HG03521 (cell line): ENCODE data around the gene PDE4C.
A peak's percentile ranks its signal among the peaks of the same experiment; 100 is the strongest.

Experiments
- ATAC-seq: cut with Tn5 transposase; IDR thresholded peaks from one replicate; pipeline ENCODE4 v1.9.1; 2021; ENCODE audit warnings: mild to moderate bottlenecking, moderate library complexity; ENCODE audit not compliant: unreplicated experiment

The PDE4C gene

DNA sequence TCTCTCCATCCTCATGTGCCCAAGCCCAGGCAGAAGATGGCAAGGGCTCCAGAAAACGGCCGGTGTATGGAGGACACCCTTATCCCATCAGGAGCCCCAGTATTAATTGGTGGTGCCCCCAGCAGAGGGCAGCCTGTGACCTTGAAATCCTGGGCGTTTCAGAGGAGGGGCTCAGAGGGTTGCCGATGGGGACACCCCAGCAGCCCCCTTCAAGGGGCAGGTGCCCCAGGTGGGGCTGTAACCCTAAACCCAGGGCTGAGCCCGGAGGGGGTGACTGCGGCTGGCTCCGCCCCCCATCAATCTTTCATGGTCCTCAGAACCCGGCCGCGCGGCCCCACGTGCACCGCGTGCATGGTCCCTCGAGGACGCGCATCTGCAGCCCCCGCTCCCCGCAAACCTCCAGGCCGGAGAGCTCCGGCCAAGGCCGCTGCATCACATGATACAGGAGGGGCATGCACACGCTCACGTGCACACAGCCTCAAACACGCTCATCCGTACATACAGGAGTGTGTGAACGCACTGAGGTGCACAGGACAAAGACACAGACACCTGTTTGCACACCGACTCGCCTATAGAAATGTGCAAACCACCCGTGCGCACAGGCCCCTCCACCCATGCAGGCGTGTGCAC is 23.3 kb downstream of the PDE4C start:
- no peak for ATAC-seq

DNA sequence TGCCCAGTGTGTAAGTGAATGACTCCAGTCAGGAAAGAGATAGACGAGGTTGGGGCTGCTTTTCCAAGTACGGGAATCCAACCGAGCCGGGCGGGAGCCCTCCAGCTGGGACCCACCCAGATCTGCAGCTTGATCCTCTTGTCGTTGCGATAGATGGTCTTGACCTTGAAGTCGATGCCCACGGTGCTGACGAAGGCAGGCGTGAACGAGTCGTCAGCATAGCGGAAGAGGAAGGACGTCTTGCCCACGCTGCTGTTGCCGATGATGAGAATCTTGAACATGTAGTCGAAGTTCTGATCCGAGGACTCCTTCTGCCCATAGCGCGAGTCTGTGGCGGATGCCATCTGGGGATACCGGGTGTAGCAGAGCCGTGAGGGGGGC is 23.9 kb downstream of the PDE4C start:
- no peak for ATAC-seq

DNA sequence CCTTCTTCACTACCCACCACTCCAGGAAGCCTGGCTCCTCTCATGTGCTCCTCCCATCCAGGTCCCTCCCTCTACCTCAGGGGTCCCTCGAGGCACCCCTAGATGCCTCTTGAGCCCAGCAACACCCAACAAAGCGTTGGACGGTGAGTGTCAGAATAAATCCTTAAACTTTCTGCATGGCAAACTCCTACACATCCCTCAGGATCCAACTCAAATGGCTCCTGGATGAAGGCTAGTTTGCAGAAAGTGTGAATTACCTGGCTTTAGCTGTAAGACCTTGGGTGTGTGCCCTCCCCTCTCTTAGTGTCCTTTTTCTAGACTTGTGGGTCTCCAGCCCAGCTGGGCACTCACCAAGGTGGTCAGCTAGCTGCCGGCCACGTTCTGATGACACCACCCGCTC is 27.9 kb downstream of the PDE4C start:
- no peak for ATAC-seq

DNA sequence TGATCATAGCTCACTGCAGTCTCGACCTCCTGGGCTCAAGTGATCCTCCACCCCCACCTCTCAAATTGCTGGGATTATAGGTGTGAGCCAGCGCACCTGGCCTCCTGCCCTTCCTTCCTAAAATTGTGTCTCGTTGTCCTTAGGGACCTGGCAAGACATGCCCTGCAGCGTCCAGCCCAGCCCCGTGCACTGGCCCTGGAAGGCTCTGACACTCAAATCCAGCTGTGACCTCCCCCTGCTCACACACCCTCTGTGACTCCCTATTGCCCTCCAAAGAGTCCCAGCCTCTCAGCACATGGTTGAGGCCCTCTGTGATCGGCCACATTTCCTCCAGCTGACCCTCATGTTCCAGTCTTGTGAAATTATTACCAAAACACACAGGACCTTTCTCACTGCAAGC is 28.3 kb downstream of the PDE4C start:
- ATAC-seq: no peak

DNA sequence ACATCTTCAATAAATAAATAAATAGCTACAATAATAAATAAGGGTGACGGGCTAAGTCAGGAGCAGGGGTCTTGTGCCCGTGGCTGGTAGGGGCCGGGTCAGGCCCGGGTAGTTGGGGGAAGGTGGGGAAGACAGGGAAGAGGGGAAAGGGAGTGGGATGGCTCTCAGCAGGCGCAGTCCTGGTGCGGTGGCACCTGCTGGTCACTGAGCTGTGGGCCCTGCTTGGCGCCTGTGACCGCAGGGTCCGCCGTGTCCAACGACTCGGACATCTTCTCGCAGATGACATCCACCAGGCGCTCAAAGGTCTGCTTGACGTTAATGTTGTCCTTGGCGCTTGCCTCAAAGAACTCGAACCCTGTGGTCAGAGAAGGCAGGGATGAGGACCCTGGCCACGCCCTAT is 28.9 kb downstream of the PDE4C start:
- no peak for ATAC-seq

DNA sequence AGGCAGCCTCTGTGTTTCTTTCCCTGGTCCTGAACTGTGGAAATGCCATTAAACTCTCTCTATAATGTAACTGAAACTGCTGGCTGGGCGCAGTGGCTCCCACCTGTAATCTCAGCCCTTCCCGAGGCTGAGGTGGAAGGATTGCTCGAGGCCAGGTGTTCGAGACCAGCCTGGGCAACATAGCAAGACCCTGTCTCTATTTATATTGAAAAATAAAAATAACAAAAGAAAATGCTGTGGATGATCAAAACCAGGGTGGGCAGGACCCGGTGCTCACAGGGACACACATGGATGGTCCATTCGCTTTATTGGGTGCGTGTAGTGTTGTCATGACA is 29.8 kb downstream of the PDE4C start:
- no peak for ATAC-seq

DNA sequence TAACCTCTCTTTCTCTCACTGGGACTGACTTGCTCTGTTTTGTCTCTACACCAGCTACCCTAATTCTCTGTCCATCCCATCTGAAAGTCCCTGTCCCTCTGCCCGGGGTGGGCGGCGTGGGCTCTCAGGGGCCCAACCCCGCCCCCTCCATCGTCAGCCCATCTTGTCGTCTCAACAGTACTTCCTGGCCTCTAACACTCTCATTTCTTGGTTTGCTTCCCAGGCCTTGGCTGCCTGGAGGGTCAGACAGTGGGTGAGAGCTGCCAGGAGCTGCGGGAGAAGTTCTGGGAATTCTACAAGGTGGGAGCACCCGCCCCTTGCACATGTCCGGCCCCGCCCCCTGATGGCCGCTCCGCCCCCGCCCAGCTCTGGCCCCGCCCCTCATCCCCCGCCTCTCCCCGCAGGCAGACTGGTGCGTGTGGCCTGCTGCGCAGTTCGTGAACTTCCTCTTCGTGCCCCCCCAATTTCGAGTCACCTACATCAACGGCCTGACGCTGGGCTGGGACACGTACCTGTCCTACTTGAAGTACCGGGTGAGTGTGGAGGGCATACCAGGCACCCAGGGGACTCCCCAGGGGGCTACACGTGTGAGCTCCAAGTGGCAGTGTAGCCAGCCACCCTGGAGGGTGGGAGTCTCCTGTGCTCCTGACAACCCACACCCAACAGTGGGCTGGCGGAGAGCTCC is 31.5 kb downstream of the PDE4C start:
- no peak for ATAC-seq

DNA sequence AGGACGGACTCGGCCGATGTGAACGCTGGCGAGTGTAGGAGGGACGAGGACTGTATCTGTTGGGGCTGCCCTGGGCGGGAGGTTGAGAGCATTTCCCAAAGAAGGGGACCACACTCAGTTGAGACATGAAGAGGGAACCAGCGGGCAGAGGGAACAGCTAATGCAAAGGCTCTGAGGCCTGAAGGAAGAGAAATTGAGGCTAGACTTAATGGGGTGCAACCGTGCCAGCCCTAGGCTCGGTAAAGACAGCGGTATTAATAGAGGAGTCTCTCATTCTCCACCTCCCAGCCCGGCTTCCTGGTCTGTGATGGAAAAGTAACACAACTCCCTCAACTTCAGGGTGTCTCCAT is 32.1 kb downstream of the PDE4C start:
- no peak for ATAC-seq

DNA sequence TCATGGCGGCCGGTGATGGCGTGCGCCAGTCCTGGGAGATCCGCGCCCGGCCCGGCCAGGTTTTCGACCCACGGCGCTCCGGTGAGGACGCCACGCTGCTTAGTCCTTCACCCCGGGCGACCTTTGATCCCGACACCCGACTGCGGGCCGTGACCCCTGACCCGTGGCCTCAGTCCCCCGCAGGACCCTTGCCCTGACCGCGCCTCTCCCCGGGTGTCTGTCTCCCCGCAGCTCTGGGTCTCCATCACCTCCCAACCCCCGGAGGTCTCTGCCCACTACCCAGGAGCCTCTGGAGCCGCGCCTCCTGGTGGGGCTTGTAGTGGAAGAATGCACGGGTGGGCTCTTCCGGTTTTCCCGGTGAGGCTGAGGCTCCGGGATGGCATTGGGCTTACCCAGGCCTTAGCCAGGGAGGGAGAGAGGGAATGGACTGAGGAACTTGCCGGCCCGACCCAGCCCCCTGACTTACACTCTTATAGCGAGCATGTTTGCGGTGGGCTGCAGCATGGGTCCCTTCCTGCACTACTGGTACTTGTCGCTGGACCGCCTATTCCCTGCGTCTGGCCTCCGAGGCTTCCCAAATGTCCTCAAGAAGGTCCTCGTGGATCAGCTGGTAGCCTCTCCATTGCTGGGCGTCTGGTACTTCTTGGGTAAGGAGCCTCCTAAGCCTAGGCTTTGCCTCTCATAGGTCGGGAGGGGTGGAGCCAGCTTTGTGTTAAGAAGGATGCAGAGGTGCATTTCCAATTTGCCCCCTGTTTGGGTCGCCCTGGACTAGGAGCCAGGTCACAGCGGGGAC is 32.7 kb downstream of the PDE4C start:
- peak; percentile 19 for ATAC-seq

DNA sequence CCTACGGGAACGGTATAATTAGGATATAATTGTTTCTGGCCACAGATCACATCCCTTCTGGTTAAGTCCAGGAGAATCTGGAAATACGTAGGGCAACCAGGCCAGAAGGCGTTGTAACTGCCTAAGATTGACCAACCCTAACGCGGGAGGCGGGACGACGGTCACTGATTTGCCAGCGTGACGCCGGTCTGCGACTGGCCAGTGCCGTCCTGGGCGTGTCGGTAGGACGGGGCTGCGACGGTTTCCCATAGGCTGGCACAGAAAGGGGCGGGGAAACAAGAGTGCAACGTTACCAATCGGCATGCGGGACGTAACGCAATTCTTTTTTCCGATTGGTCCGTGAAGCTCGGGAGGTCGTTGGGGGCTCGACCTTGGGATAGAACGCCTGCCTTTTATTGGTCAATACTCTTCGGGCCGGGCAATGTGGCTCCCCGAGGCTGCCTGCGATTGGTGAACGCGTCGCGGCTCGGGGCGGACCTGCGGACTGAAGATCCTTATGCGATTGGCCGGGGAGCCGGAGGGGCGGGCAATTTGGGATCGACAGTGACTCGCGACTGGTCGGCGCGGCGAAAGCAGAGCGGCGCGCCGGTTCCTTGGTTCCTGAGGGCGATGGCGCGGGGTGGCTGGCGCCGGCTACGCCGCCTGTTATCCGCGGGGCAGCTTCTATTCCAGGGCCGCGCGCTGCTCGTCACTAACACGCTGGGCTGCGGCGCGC is 33.4 kb downstream of the PDE4C start, which contains the start of gene MPV17L2:
MPV17L2 (plus strand) TSS at position 546 of the 715 bp plus-strand sequence; CDS start at position 610, 64 bp downstream.
- ATAC-seq: peak; percentile 81

DNA sequence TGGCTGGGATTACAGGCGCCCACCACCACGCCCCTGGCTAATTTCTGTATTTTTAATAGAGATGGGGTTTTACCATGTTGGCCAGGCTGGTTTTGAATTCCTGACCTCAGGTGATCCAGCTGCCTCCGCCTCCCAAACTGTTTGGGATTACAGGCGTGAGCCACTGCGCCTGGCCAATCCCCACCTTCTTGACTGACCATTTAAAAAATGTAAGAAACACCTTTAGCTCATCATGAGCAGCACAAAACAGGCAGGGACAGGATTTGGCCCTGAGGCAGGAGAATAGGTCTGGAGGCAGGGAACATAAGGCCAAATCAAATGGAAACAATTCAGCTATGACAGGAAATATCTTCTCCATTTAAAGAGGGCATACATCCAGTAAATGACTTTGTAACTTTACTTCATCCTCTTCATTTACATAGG is 34.6 kb downstream of the PDE4C start:
- no peak for ATAC-seq

DNA sequence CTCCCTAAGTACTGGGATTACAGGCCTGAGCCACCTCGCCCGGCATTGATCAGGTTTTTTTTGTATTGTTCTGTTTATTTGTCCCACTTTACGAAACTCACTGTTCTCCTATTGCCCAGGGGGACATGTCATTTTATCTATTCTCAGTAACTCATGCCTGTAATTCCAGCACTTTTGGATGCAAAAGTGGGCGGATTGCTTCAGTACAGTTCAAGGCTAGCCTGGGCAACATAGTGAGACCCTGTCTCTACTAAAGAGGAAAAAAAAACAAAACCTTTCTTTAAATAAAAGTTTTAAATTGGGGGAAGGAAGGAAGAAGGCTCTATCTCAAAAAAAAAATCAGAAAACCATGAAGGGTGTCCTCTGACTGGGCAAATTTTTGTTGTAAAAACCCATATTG is 36.0 kb downstream of the PDE4C start:
- no peak for ATAC-seq

DNA sequence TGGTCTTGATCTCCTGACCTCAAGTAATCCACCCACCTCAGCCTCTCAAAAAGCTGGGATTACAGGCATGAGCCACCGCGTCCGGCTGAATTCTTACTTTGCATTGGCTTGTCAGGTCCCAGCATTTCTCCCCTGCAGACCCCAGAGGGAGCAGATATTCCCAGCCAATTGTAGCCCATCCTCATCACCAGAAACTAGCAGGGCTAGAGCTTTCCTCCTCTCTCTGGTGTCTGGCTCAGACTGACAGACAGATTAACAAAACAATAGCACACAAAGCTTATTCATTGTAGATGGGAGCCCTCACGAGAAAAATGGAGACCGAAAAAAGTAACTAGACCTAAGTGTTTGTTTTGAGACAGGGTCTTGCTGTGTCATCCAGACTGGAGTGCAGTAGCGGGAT is 40.7 kb downstream of the PDE4C start:
- ATAC-seq: no peak

DNA sequence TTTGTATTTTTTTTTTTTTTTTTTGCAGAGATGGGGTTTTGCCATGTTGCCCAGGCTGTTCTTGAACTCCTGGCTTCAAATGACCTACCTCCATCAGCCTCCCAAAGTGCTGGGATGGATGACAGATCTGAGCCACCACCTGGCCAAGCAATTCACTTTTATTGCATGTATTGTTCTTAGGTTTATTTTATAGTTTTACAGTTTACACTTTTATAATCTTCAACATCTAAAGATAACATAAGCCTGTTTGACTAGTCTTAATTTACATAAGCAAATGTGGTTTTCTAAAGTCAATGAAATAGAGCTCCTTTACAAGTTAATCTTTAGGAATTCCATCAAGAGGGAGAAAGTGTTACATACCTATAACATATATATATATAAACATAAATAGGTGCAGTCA is 42.7 kb downstream of the PDE4C start:
- no peak for ATAC-seq

DNA sequence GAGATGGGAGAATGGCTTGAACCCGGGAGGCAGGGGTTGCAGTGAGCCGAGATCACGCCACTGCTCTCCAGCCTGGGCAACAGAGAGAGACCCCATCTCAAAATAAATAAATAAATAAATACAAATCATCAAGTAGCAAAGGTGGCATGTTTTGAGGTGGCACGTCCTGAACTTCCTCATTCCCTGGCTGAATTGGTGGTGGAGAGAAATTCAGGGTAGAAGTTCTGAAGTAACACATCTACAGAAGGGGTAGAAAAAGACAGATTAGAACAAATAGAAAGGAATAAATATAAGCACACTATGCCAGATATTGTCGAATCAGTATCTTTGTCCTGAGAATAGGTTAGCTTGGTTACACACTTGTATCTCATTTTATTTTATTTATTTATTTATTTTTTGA is 46.3 kb downstream of the PDE4C start:
- ATAC-seq: no peak

DNA sequence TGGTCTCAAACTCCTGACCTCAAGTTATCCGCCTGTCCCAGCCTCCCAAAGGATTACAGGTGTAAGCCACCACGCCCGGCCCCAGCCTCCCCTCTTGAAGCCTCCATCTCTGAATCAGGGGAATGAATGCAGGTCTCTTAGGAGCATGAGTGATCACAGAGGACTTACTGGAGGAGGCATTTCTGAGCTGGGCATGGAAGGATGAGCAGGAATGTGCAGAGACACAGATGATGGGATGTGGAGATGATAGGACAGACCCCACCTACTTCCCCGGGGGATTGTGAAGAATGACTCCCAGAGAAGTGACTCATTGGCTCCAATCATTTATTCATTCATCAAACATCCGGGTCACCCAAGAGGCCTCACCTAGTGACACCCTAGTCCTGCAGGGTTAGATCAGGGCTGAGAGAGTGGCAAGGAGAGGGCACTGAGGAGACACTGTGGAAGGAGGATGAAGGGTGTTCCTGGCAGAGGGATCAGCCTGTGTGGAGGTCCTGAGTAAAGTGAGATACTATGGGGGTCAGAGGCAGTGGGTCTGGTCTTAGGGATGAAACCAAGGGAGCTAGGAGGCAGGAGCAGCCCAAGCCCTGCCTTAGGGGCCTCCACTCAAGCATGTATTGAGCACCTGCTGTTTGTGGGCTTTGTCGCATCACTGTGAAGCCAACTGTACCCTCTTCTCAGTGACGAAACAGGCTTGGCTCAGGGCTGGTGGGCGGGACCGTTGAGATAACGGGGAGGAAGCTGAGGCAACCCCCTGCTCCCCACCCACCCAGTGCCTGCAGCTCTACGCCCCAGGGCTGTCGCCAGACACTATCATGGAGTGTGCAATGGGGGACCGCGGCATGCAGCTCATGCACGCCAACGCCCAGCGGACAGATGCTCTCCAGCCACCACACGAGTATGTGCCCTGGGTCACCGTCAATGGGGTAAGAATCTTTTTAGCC is 49.6 kb downstream of the PDE4C start:
- ATAC-seq: no peak

DNA sequence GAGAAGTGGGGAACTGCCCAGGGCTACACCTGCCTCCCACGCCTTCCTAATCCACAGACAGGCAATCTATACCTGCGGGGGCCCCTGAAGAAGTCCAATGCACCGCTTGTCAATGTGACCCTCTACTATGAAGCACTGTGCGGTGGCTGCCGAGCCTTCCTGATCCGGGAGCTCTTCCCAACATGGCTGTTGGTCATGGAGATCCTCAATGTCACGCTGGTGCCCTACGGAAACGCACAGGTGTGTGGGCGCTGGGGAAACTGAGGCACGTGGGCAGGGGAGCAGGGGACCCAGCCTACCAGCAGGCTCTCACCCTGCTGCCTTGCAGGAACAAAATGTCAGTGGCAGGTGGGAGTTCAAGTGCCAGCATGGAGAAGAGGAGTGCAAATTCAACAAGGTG is 51.3 kb downstream of the PDE4C start:
- ATAC-seq: no peak
